SK-N-SH (cell line): ENCODE measurements around the gene MYL5.

Source experiments
- CTCF ChIP-seq: fragments of 200-600 bp; sonication (generic); IDR thresholded peaks from 2 replicates; pipeline ENCODE4 v1.6.1; 2017; ENCODE audit warnings: antibody characterized with exemption, mild to moderate bottlenecking, moderate library complexity
- ELF1 ChIP-seq: IDR thresholded peaks from 2 replicates; pipeline ENCODE4 v1.4.0; 2012
- EP300 ChIP-seq, 2 experiments: IDR thresholded peaks; 2 replicates each; pipeline versions ENCODE4 v1.4.0 to v1.6.1; 2012; ENCODE audit warnings: borderline replicate concordance in 1 of 2, low read depth in 1 of 2, low read length in 1 of 2
- FOXJ3 ChIP-seq: sonication (generic); formaldehyde crosslinking; IDR thresholded peaks from 2 replicates; pipeline ENCODE4 v1.5.1; 2020; ENCODE audit warnings: mild to moderate bottlenecking, missing genetic modification reagents
- GABPA ChIP-seq: IDR thresholded peaks from 2 replicates; pipeline ENCODE4 v1.4.0; 2012; ENCODE audit warnings: low read depth, mild to moderate bottlenecking
- JUND ChIP-seq: IDR thresholded peaks from 2 replicates; pipeline ENCODE4 v1.4.0; 2012
- PBX3 ChIP-seq: IDR thresholded peaks from 2 replicates; pipeline ENCODE4; 2012
- POLR2AphosphoS5 ChIP-seq: IDR thresholded peaks from 2 replicates; pipeline ENCODE4 v1.6.1; 2012; ENCODE audit warnings: low read depth, low read length
- REST ChIP-seq: IDR thresholded peaks from 2 replicates; pipeline ENCODE4 v1.6.1; 2012; ENCODE audit warnings: mild to moderate bottlenecking, low read depth, low read length, moderate library complexity
- TAF1 ChIP-seq: IDR thresholded peaks from 2 replicates; pipeline ENCODE4 v1.6.1; 2012; ENCODE audit warnings: low read depth, mild to moderate bottlenecking, low read length, moderate library complexity, borderline replicate concordance
- USF2 ChIP-seq: fragments of 150-350 bp; IDR thresholded peaks from 2 replicates; pipeline ENCODE4 v1.6.1; 2017; ENCODE audit warnings: antibody characterized with exemption, low read length, low read depth, borderline replicate concordance
- YY1 ChIP-seq: IDR thresholded peaks from 2 replicates; pipeline ENCODE4 v1.4.0; 2012; ENCODE audit warnings: low read depth, mild to moderate bottlenecking

- no peak for TF ChIP-seq ELF1
- TF ChIP-seq POLR2AphosphoS5 = no peak
- no peak for TF ChIP-seq GABPA
- no peak for TF ChIP-seq YY1
- no peak for TF ChIP-seq FOXJ3 (CRISPR knock-in tag)
- no peak for TF ChIP-seq PBX3
- TF ChIP-seq CTCF = no peak
- no peak for TF ChIP-seq TAF1
- TF ChIP-seq REST = no peak
- TF ChIP-seq JUND = no peak
- TF ChIP-seq USF2 = no peak
- TF ChIP-seq EP300 (IDR thresholded peaks at IDR 0.05; ENCODE audit: borderline replicate concordance in 1 of 2, low read depth in 1 of 2, low read length in 1 of 2) = no peak
These were observed 53.2 kb downstream of the MYL5 start for GRCh38 chr4:727576-727975.
